OCI-LY3 (cell line): ENCODE measurements around the gene ZDHHC14.

Experiments used
- H2AFZ ChIP-seq: fragments of 200-600, 300-600 bp; shearing (Covaris generic); 2 replicates; pipeline ENCODE4 v1.6.0; 2014; ENCODE audit warnings: antibody characterized with exemption, low read depth, low read length
- H3K27ac ChIP-seq: fragments of 200-600, 300-600 bp; sonication (generic); 2 replicates; pipeline ENCODE4 v1.5.1; 2014; ENCODE audit warnings: mild to moderate bottlenecking, low read length, moderate library complexity, mixed read lengths
- H3K27me3 ChIP-seq: fragments of 200-600, 300-600 bp; sonication (generic); 2 replicates; pipeline ENCODE4 v1.6.1; 2014; ENCODE audit warnings: low read depth, low read length, mixed read lengths
- H3K36me3 ChIP-seq: fragments of 200-600, 300-600 bp; sonication (generic); replicated peaks from 2 replicates; pipeline ENCODE3; 2014; ENCODE audit warnings: low read depth, low read length, mixed read lengths
- H3K4me1 ChIP-seq: fragments of 300-600, 200-600 bp; sonication (generic); 2 replicates; pipeline ENCODE4 v1.6.1; 2014; ENCODE audit warnings: low read length, mixed read lengths
- H3K4me2 ChIP-seq: fragments of 200-600, 300-600 bp; sonication (generic); 2 replicates; pipeline ENCODE4 v1.6.1; 2014; ENCODE audit warnings: low read length, mixed read lengths
- H3K4me3 ChIP-seq: fragments of 300-600, 200-600 bp; sonication (generic); 2 replicates; pipeline ENCODE4 v1.5.1; 2014; ENCODE audit warnings: antibody characterized with exemption, mild to moderate bottlenecking, low read length, moderate library complexity
- H3K79me2 ChIP-seq: fragments of 300-600, 200-600 bp; shearing (Covaris generic); 2 replicates; pipeline ENCODE4 v1.6.1; 2014; ENCODE audit warnings: mild to moderate bottlenecking, low read length, mixed read lengths
- H3K9ac ChIP-seq: fragments of 300-600, 200-600 bp; shearing (Covaris generic); 2 replicates; pipeline ENCODE4 v1.6.0; 2014; ENCODE audit warnings: mild to moderate bottlenecking, low read length, moderate library complexity
- H3K9me3 ChIP-seq: fragments of 200-600, 300-600 bp; shearing (Covaris generic); 2 replicates; pipeline ENCODE4 v1.6.1; 2014; ENCODE audit warnings: low read length, mixed read lengths; ENCODE audit not compliant: insufficient read depth
- H4K20me1 ChIP-seq: fragments of 200-600, 300-600 bp; sonication (generic); 2 replicates; pipeline ENCODE4 v1.6.1; 2016; ENCODE audit warnings: low read length, mixed read lengths; ENCODE audit not compliant: insufficient read depth
- CTCF ChIP-seq: fragments of 200-600, 300-600 bp; sonication (generic); IDR thresholded peaks from 2 replicates; pipeline ENCODE4 v1.5.1; 2014; ENCODE audit warnings: antibody characterized with exemption, low read length, low read depth
- EZH2phosphoT487 ChIP-seq: fragments of 200-600 bp; shearing (Covaris generic); IDR thresholded peaks from 2 replicates; pipeline ENCODE4 v1.6.1; 2018; ENCODE audit warnings: antibody characterized with exemption, mixed run types, low read depth

The ZDHHC14 gene

GRCh38 chr6:157471895-157472686 is 91.1 kb downstream of the ZDHHC14 start:
- no peaks in the 10 kb centered on the region for H3K4me1 ChIP-seq
- H3K36me3 ChIP-seq = no peaks in the 10 kb centered on the region
- H3K27me3 ChIP-seq = no peaks in the 10 kb centered on the region
- no peak overlapping the region for H2AFZ ChIP-seq
- no peaks in the 10 kb centered on the region for H3K9me3 ChIP-seq
- no peaks in the 10 kb centered on the region for H3K79me2 ChIP-seq
- no peaks in the 10 kb centered on the region for H4K20me1 ChIP-seq
- H3K9ac ChIP-seq = no peak overlapping the region
- no peak overlapping the region for H3K4me2 ChIP-seq
- no peak for TF ChIP-seq CTCF
- TF ChIP-seq EZH2phosphoT487 = no peak
- H3K4me3 ChIP-seq = no peak overlapping the region
- no peak overlapping the region for H3K27ac ChIP-seq

GRCh38 chr6:157476797-157477196 is 95.8 kb downstream of the ZDHHC14 start:
- H2AFZ ChIP-seq = no peak overlapping the region
- H3K4me3 ChIP-seq = no peak overlapping the region
- no peak overlapping the region for H3K4me2 ChIP-seq
- no peak overlapping the region for H3K9ac ChIP-seq
- no peaks in the 10 kb centered on the region for H3K36me3 ChIP-seq
- no peaks in the 10 kb centered on the region for H3K27me3 ChIP-seq
- no peaks in the 10 kb centered on the region for H3K9me3 ChIP-seq
- no peak overlapping the region for H3K27ac ChIP-seq
- no peak for TF ChIP-seq CTCF
- no peak for TF ChIP-seq EZH2phosphoT487
- no peaks in the 10 kb centered on the region for H4K20me1 ChIP-seq
- H3K79me2 ChIP-seq = no peaks in the 10 kb centered on the region
- no peaks in the 10 kb centered on the region for H3K4me1 ChIP-seq

- no peaks in the 10 kb centered on the region for H3K79me2 ChIP-seq
- H3K27me3 ChIP-seq = no peaks in the 10 kb centered on the region
- no peaks in the 10 kb centered on the region for H3K4me1 ChIP-seq
- H3K4me3 ChIP-seq = no peak overlapping the region
- no peak for TF ChIP-seq EZH2phosphoT487
- TF ChIP-seq CTCF = no peak
- no peak overlapping the region for H3K4me2 ChIP-seq
- H3K9me3 ChIP-seq = no peaks in the 10 kb centered on the region
- no peak overlapping the region for H3K27ac ChIP-seq
- H3K36me3 ChIP-seq = no peaks in the 10 kb centered on the region
- no peak overlapping the region for H3K9ac ChIP-seq
- H2AFZ ChIP-seq = no peak overlapping the region
- no peaks in the 10 kb centered on the region for H4K20me1 ChIP-seq
Measured at GRCh38 chr6:157478926-157479325, 97.9 kb downstream of the ZDHHC14 start.

GRCh38 chr6:157479464-157480303 is 98.7 kb downstream of the ZDHHC14 start:
- H3K36me3 ChIP-seq = no peaks in the 10 kb centered on the region
- no peaks in the 10 kb centered on the region for H3K4me1 ChIP-seq
- no peaks in the 10 kb centered on the region for H3K27me3 ChIP-seq
- H3K79me2 ChIP-seq = no peaks in the 10 kb centered on the region
- H3K9ac ChIP-seq = no peak overlapping the region
- TF ChIP-seq EZH2phosphoT487 (no peak), CTCF (no peak)
- no peaks in the 10 kb centered on the region for H3K9me3 ChIP-seq
- no peak overlapping the region for H3K4me3 ChIP-seq
- H3K27ac ChIP-seq = no peak overlapping the region
- no peak overlapping the region for H2AFZ ChIP-seq
- no peaks in the 10 kb centered on the region for H4K20me1 ChIP-seq
- H3K4me2 ChIP-seq = no peak overlapping the region
